K562 (cell line): ENCODE results near the gene FADS1. TPM values are rescaled to one million over a fixed set of nuclear protein-coding genes. Genes with fewer than 3 reads are reported as not detected.

Experiments used
- CREBBP ChIP-seq: IDR thresholded peaks from one replicate; pipeline ENCODE4 v1.6.1; 2012; ENCODE audit warnings: low read depth, mild to moderate bottlenecking, control low read depth, inconsistent platforms, low read length
- CTBP1 ChIP-seq: fragments of 450-650 bp; IDR thresholded peaks from 2 replicates; pipeline ENCODE4 v1.6.1; 2016; ENCODE audit warnings: borderline replicate concordance
- ELF2 ChIP-seq: fragments of 250-450 bp; sonication (Bioruptor Pico); IDR thresholded peaks from 2 replicates; pipeline ENCODE4 v1.5.0; 2021; ENCODE audit warnings: mild to moderate bottlenecking
- FOS ChIP-seq: IDR thresholded peaks from 3 replicates; pipeline ENCODE4 v1.6.1; 2011; ENCODE audit not compliant: insufficient read length; ENCODE audit errors: extremely low read depth
- FOXM1 ChIP-seq, 2 experiments: fragments of 450-650 bp in 1 of 2; sonication (generic) in 1 of 2; formaldehyde crosslinking in 1 of 2; IDR thresholded peaks; 2 replicates each; pipeline versions ENCODE4 v1.6.1 to v1.9.0; 2017 to 2022; ENCODE audit warnings: low read depth in 2 of 2, mild to moderate bottlenecking in 2 of 2, missing genetic modification reagents in 1 of 2, moderate library complexity in 1 of 2
- HDGF ChIP-seq: fragments of 450-650 bp; IDR thresholded peaks from 2 replicates; pipeline ENCODE4 v1.6.1; 2016
- KLF1 ChIP-seq: fragments of 450-650 bp; IDR thresholded peaks from 2 replicates; pipeline ENCODE4 v1.6.1; 2016; ENCODE audit warnings: missing genetic modification characterization, missing compliant biosample characterization
- NFIX ChIP-seq: fragments of 250-450 bp; sonication (Bioruptor Pico); IDR thresholded peaks from 2 replicates; pipeline ENCODE4 v1.4.0; 2020; ENCODE audit warnings: low read depth, mild to moderate bottlenecking, moderate library complexity
- NR4A1 ChIP-seq, 2 experiments: fragments of 250-450 bp in 1 of 2; fragments of 450-650 bp in 1 of 2; sonication (Bioruptor Pico) in 1 of 2; IDR thresholded peaks; 2 replicates each; pipeline versions ENCODE4 v1.4.0 to v1.6.1; 2016 to 2020; ENCODE audit warnings: mild to moderate bottlenecking in 2 of 2, missing compliant biosample characterization in 1 of 2, missing genetic modification characterization in 1 of 2, moderate library complexity in 1 of 2
- PHB ChIP-seq: fragments of 250-450 bp; sonication (Bioruptor Pico); IDR thresholded peaks from 2 replicates; pipeline ENCODE4 v1.5.0; 2021
- PRMT5 ChIP-seq: sonication (generic); formaldehyde crosslinking; IDR thresholded peaks from 2 replicates; pipeline ENCODE4 v1.5.0; 2020; ENCODE audit warnings: missing genetic modification reagents
- RBBP5 ChIP-seq: fragments of 200-600 bp; sonication (generic); IDR thresholded peaks from 2 replicates; pipeline ENCODE4 v1.6.1; 2012; ENCODE audit warnings: borderline replicate concordance, mild to moderate bottlenecking, low read length, control low read depth, inconsistent platforms; ENCODE audit not compliant: insufficient read depth, poor library complexity, severe bottlenecking
- TBP ChIP-seq: optimal IDR thresholded peaks from 2 replicates; pipeline ENCODE3; 2011; ENCODE audit warnings: low read depth, low read length, improper control_type of control experiment
- TEAD2 ChIP-seq: fragments of 450-650 bp; IDR thresholded peaks from 2 replicates; pipeline ENCODE4 v1.6.1; 2016; ENCODE audit warnings: missing genetic modification characterization, control low read depth, missing compliant biosample characterization
- U2AF2 ChIP-seq: fragments of 200-400 bp; formaldehyde crosslinking; optimal IDR thresholded peaks from 2 replicates; pipeline ENCODE3; 2017; ENCODE audit warnings: low read depth, mild to moderate bottlenecking, low read length
- XRCC3 ChIP-seq: fragments of 450-650 bp; IDR thresholded peaks from 2 replicates; pipeline ENCODE4 v1.6.1; 2017; ENCODE audit warnings: mild to moderate bottlenecking, moderate library complexity
- ZNF23 ChIP-seq: fragments of 250-450 bp; sonication (Bioruptor Pico); IDR thresholded peaks from 2 replicates; pipeline ENCODE4 v1.4.0; 2020; ENCODE audit warnings: mild to moderate bottlenecking
- ZZZ3 ChIP-seq: fragments of 450-650 bp; IDR thresholded peaks from 2 replicates; pipeline ENCODE4 v1.6.1; 2016; ENCODE audit warnings: antibody characterized with exemption, mild to moderate bottlenecking, moderate library complexity
- polyA plus RNA-seq, 8 experiments: library from polyadenylated mRNA; depleted of rRNA in 4 of 8; stranded (reverse) in 5 of 8; unstranded in 3 of 8; fragments of >200 nt; fragmentation: Nextera tagmentation in 2 of 8; fragmentation: Illumina TruSeq in 1 of 8; extraction: Ambion mirVana in 2 of 8; extraction: Trizol in 1 of 8; gene quantifications; 2 replicates each; pipeline versions ENCODE4 v1.2.1 to v1.2.3, GENCODE V29; 2011 to 2014; ENCODE audit warnings: inconsistent platforms in 1 of 8, missing spikeins in 1 of 8
- total RNA-seq, 7 experiments: library from RNA; depleted of rRNA in 6 of 7; stranded (reverse); fragments of >200 nt in 6 of 7; fragmentation: Illumina TruSeq in 2 of 7; extraction: Trizol in 2 of 7; gene quantifications; 2 replicates each; pipeline versions ENCODE4 v1.2.1 to v1.2.3, GENCODE V29; 2011 to 2021; ENCODE audit warnings: low replicate concordance in 1 of 7
- TF ChIP-seq, protein P1 (sequence below), 3 experiments: IDR thresholded peaks in 2 of 3; conservative IDR thresholded peaks in 1 of 3; 2 replicates each; pipeline ENCODE4 v1.5.1; 2011 to 2012; ENCODE audit warnings: low read length in 3 of 3, mild to moderate bottlenecking in 3 of 3, control low read depth in 2 of 3, improper control_type of control experiment in 1 of 3, inconsistent platforms in 1 of 3, low read depth in 1 of 3, mixed read lengths in 1 of 3, moderate library complexity in 1 of 3; ENCODE audit not compliant: insufficient read depth in 2 of 3
- TF ChIP-seq, protein P2 (sequence below): fragments of 250-450 bp; sonication (Bioruptor Pico); IDR thresholded peaks from 2 replicates; pipeline ENCODE4 v1.8.0; 2022; ENCODE audit warnings: moderate library complexity, mild to moderate bottlenecking, inconsistent platforms
- TF ChIP-seq, protein P3 (sequence below): sonication (generic); formaldehyde crosslinking; IDR thresholded peaks from 2 replicates; pipeline ENCODE4 v1.9.0; 2022; ENCODE audit warnings: mild to moderate bottlenecking, missing genetic modification reagents
- TF ChIP-seq, protein P4 (sequence below), 2 experiments: fragments of 450-650 bp in 1 of 2; sonication (generic) in 1 of 2; formaldehyde crosslinking; conservative IDR thresholded peaks; 2 replicates each; pipeline versions ENCODE4 v1.4.0 to v1.8.1; 2020 to 2022; ENCODE audit warnings: mild to moderate bottlenecking in 1 of 2, missing genetic modification reagents in 1 of 2
- TF ChIP-seq, protein P5 (sequence below): sonication (generic); formaldehyde crosslinking; IDR thresholded peaks from 2 replicates; pipeline ENCODE4 v1.8.0; 2022; ENCODE audit warnings: mild to moderate bottlenecking, missing genetic modification reagents

Gene FADS1
- total and polyA plus RNA-seq, 9 of the 15 experiments (the other 6 are each of a cell fraction or from before 2014, with no cell fraction given): 110 to 864 (median 364) TPM

DNA sequence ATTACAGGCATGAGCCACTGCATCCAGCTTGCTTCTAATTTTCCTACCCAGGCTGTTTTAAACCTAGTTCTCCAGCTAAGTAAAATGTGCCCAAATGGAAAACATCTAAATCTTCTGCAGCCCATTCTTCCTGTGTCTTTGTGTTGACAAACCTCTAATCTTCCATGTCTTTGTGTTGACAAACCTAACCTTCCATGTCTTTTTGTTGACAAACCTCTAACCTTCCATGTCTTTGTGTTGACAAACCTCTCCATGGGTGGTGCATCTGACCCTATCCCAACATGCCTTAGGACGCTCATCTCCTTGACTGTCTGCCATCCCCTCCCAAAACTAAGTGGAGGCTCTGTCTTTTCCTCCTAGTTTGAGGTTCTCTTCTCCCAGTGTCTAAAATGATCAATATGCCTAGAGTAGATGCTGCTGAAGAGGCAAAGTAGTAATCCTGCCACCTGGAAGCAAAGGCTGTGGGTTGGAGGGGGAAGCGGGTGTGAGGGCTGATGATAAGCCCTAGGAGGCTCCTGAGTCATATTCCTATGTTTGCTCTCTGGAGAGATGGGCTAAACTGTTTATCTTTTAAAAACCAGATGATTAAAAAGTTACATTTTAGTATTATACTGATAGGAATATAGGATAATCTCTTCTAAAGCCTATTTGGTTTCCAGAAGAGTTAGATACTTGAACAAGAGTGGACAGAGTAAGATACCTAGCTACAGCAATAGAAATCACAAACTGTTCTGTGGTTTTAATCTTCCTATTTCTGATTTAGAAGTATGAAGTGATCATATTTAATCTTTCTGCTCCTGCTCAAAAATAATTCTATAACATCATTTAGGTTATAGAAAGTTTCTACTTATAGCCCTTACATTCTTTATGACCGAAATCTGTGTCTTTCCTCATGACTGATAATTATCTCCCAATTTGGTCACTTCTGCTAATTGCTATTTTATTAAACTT is 16.2 kb downstream of the FADS1 start (continued):
- TF ChIP-seq, protein P1, sequence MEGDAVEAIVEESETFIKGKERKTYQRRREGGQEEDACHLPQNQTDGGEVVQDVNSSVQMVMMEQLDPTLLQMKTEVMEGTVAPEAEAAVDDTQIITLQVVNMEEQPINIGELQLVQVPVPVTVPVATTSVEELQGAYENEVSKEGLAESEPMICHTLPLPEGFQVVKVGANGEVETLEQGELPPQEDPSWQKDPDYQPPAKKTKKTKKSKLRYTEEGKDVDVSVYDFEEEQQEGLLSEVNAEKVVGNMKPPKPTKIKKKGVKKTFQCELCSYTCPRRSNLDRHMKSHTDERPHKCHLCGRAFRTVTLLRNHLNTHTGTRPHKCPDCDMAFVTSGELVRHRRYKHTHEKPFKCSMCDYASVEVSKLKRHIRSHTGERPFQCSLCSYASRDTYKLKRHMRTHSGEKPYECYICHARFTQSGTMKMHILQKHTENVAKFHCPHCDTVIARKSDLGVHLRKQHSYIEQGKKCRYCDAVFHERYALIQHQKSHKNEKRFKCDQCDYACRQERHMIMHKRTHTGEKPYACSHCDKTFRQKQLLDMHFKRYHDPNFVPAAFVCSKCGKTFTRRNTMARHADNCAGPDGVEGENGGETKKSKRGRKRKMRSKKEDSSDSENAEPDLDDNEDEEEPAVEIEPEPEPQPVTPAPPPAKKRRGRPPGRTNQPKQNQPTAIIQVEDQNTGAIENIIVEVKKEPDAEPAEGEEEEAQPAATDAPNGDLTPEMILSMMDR (IDR thresholded peaks at IDR 0.05 in 2 of 3, conservative IDR thresholded peaks at IDR 0.05 in 1 of 3; ENCODE audit: insufficient read depth in 2 of 3, low read depth in 1 of 3, low read length in 3 of 3): no peak
- peak; percentile 90 for TF ChIP-seq CTBP1
- TF ChIP-seq, protein P2, sequence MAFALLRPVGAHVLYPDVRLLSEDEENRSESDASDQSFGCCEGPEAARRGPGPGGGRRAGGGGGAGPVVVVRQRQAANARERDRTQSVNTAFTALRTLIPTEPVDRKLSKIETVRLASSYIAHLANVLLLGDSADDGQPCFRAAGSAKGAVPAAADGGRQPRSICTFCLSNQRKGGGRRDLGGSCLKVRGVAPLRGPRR: no peak
- no peak for TF ChIP-seq HDGF
- no peak for TF ChIP-seq PHB
- no peak for TF ChIP-seq TBP
- TF ChIP-seq XRCC3: no peak; the same call in 1 of the 2 replicates
- no peak for TF ChIP-seq U2AF2
- TF ChIP-seq, protein P3, sequence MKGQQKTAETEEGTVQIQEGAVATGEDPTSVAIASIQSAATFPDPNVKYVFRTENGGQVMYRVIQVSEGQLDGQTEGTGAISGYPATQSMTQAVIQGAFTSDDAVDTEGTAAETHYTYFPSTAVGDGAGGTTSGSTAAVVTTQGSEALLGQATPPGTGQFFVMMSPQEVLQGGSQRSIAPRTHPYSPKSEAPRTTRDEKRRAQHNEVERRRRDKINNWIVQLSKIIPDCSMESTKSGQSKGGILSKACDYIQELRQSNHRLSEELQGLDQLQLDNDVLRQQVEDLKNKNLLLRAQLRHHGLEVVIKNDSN: no peak
- TF ChIP-seq NFIX: no peak
- TF ChIP-seq NR4A1 (CRISPR knock-in tag; IDR thresholded peaks at IDR 0.05): no peak
- no peak for TF ChIP-seq NR4A1 (tag; IDR thresholded peaks at IDR 0.05)
- TF ChIP-seq CREBBP: no peak
- TF ChIP-seq TEAD2 (tag): no peak
- TF ChIP-seq RBBP5: no peak
- no peak for TF ChIP-seq ZZZ3
- no peak for TF ChIP-seq ZNF23 (CRISPR knock-in tag)
- no peak for TF ChIP-seq FOS
- TF ChIP-seq KLF1 (tag): no peak
- peak; percentile 82 for TF ChIP-seq FOXM1 (IDR thresholded peaks at IDR 0.05; ENCODE audit: low read depth)
- no peak for TF ChIP-seq FOXM1 (CRISPR knock-in tag; IDR thresholded peaks at IDR 0.05; ENCODE audit: low read depth)
- TF ChIP-seq ELF2: no peak
- no peak for TF ChIP-seq PRMT5
- TF ChIP-seq, protein P4, sequence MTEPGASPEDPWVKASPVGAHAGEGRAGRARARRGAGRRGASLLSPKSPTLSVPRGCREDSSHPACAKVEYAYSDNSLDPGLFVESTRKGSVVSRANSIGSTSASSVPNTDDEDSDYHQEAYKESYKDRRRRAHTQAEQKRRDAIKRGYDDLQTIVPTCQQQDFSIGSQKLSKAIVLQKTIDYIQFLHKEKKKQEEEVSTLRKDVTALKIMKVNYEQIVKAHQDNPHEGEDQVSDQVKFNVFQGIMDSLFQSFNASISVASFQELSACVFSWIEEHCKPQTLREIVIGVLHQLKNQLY (CRISPR knock-in tag; conservative IDR thresholded peaks at IDR 0.05): no peak
- TF ChIP-seq, protein P5, sequence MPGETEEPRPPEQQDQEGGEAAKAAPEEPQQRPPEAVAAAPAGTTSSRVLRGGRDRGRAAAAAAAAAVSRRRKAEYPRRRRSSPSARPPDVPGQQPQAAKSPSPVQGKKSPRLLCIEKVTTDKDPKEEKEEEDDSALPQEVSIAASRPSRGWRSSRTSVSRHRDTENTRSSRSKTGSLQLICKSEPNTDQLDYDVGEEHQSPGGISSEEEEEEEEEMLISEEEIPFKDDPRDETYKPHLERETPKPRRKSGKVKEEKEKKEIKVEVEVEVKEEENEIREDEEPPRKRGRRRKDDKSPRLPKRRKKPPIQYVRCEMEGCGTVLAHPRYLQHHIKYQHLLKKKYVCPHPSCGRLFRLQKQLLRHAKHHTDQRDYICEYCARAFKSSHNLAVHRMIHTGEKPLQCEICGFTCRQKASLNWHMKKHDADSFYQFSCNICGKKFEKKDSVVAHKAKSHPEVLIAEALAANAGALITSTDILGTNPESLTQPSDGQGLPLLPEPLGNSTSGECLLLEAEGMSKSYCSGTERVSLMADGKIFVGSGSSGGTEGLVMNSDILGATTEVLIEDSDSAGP (CRISPR knock-in tag): no peak
